GM19099 (cell line): ENCODE results near the gene KLF4.

ENCODE experiments used
- POLR2A ChIP-seq: IDR thresholded peaks from 3 replicates; pipeline ENCODE4 v1.6.1; 2011; ENCODE audit warnings: low read depth; ENCODE audit not compliant: insufficient read length; ENCODE audit errors: extremely low read depth

The KLF4 gene

GRCh38 chr9:107489687-107490605 is at the start of gene KLF4:
KLF4 (minus strand) TSS chr9:107489769; CDS start chr9:107489172, 597 bp downstream.
- no peak for TF ChIP-seq POLR2A

GRCh38 chr9:107536462-107536861 is 46.9 kb upstream of the KLF4 start:
- TF ChIP-seq POLR2A, result no peak

GRCh38 chr9:107534510-107535078 is 45.0 kb upstream of the KLF4 start:
- TF ChIP-seq POLR2A, result no peak

- no peak for TF ChIP-seq POLR2A
Measured at GRCh38 chr9:107530679-107531078, 41.1 kb upstream of the KLF4 start.

GRCh38 chr9:107528686-107529085 is 39.1 kb upstream of the KLF4 start:
- TF ChIP-seq POLR2A, result no peak

GRCh38 chr9:107523539-107523938 is 34.0 kb upstream of the KLF4 start:
- TF ChIP-seq POLR2A, result no peak

- no peak for TF ChIP-seq POLR2A
Measured at GRCh38 chr9:107520186-107520585, 30.6 kb upstream of the KLF4 start.

GRCh38 chr9:107518037-107518807 is 28.7 kb upstream of the KLF4 start:
- TF ChIP-seq POLR2A, result no peak

- TF ChIP-seq POLR2A, result no peak
Measured at GRCh38 chr9:107513464-107514100, 24.0 kb upstream of the KLF4 start.

GRCh38 chr9:107504585-107505455 is 15.3 kb upstream of the KLF4 start:
- no peak for TF ChIP-seq POLR2A

- TF ChIP-seq POLR2A, result no peak
Measured at GRCh38 chr9:107502464-107502863, 12.9 kb upstream of the KLF4 start.

- TF ChIP-seq POLR2A, result no peak
Measured at GRCh38 chr9:107496976-107497375, 7.4 kb upstream of the KLF4 start.

- no peak for TF ChIP-seq POLR2A
Measured at GRCh38 chr9:107492381-107492970, 2.9 kb upstream of the KLF4 start.
